Fibroblast of the aortic adventitia (primary cell): ENCODE measurements around the gene SEPTIN3. TPM values are rescaled to one million over a fixed set of nuclear protein-coding genes. Genes with fewer than 3 reads are reported as not detected.
"Not testable (repeated sequence)": the region's sequence is repeated elsewhere in the genome, so short reads cannot be mapped to it uniquely, and the experiment has no call there.

Experiments used
- DNase-seq: peaks from one replicate; pipeline ENCODE4 v3.0.0-alpha.2; 2010; ENCODE audit warnings: low read depth
- H3K4me3 ChIP-seq: 2 replicates; pipeline ENCODE4 v1.5.1; 2011; ENCODE audit warnings: low read depth, mild to moderate bottlenecking, control low read depth, low read length, moderate library complexity
- CTCF ChIP-seq: IDR thresholded peaks from 2 replicates; pipeline ENCODE4 v1.5.1; 2011; ENCODE audit warnings: mild to moderate bottlenecking, low read length, control low read depth, inconsistent platforms; ENCODE audit not compliant: insufficient read depth
- total RNA-seq: library from RNA; depleted of rRNA; stranded (reverse); fragments of >200 nt; gene quantifications from 2 replicates; pipeline ENCODE4 v1.2.3, GENCODE V29; 2012; ENCODE audit warnings: low replicate concordance

Gene SEPTIN3
- total RNA-seq, 1 donor, result not detected

GRCh38 chr22:41943661-41944209 lies 25.5 kb upstream of the SEPTIN3 start:
- H3K4me3 ChIP-seq, result no peak overlapping the region
- peak; percentile 29 for DNase-seq
- no peak for TF ChIP-seq CTCF

DNA sequence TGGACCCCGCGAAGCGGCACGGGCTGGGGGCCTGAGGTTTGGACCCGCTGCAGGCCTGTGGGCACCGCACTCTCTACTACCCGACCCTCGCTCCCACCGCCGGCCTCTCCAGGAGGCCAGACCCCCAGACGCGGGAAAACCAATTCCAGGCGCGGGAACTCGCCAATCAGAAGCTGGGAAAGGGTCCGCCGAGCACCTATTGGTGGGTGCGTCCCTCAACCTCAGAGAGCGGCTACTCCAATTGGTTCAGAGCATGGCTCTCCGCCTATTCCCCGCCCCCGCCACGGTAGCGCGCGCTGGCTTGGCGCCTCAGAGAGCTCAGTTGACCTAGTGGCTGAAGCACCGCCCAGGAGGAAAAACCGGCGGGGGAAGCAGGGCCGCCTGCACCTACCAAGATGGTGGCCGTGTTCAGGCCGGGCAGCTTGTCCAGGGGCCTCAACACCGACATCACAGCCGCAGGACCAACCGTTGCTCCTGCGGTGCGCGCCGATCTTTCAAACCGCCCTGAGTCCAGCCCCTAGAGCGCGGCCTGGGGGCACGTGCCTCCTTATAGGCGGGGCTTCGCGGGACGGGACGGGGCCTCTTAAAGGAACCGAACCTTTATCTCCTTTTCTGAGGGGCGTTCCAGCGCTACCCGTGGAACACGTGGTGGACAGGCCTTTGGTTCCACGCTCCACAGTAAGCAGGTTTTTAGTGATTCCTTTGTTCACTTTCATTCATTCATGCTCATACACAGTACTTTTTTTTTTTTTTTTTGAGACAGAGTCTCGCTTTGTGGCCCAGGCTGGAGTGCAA lies 22.4 kb upstream of the SEPTIN3 start, which contains the start of gene CENPM:
TSS of gene CENPM (minus strand) at position 524 of the 795 bp plus-strand sequence. CDS start at position 448, 76 bp downstream.
- peak within 1 kb of the TSS; percentile 94 for H3K4me3 ChIP-seq
- TF ChIP-seq CTCF, result no peak
- DNase-seq, result peak; percentile 90

GRCh38 chr22:41947424-41948080 lies 21.7 kb upstream of the SEPTIN3 start:
- TF ChIP-seq CTCF, result no peak
- no peak for DNase-seq
- no peak overlapping the region for H3K4me3 ChIP-seq

GRCh38 chr22:41948142-41948541 lies 21.1 kb upstream of the SEPTIN3 start:
- no peak for TF ChIP-seq CTCF

GRCh38 chr22:41948928-41949296 lies 20.3 kb upstream of the SEPTIN3 start:
- not testable (repeated sequence) for DNase-seq, H3K4me3 ChIP-seq

More at GRCh38 chr22:41948142-41948541, 21.1 kb upstream of the SEPTIN3 start:
- no peak overlapping the region for H3K4me3 ChIP-seq
- no peak for DNase-seq

GRCh38 chr22:41949297-41949965 lies 19.8 kb upstream of the SEPTIN3 start:
- H3K4me3 ChIP-seq, result no peak overlapping the region
- no peak for TF ChIP-seq CTCF
- no peak for DNase-seq
